HT-29 (cell line): ENCODE results near the gene FBXO7. TPM values are rescaled to one million over a fixed set of nuclear protein-coding genes. Genes with fewer than 3 reads are reported as not detected.

Experiments
- total RNA-seq: library from RNA; depleted of rRNA; stranded (reverse); fragments of >200 nt; shearing (Covaris generic); gene quantifications from 2 replicates; pipeline ENCODE4 v1.2.3, GENCODE V29; 2014; rRNA removed

The FBXO7 gene
- total RNA-seq, 1 experiment from 2014 or later: 49.1 TPM

Other genes starting within 250 kb of the FBXO7 start
- not detected in 2 replicates for gene SLC5A4, start 219.5 kb upstream of the FBXO7 start, total RNA-seq
- gene RFPL3, start 116.9 kb upstream of the FBXO7 start, total RNA-seq: not detected in 2 replicates
- 47.6 and 49.1 TPM in 2 replicates for gene RTCB, start 62.6 kb upstream of the FBXO7 start, total RNA-seq
- 0.37 TPM in 1 of 2 replicates, not detected in the other for gene BPIFC, start 10.4 kb upstream of the FBXO7 start, total RNA-seq